Astrocyte of the spinal cord (primary cell): ENCODE data around the gene SH3BP1.

Experiments used
- DNase-seq: peaks from one replicate; pipeline ENCODE4 v3.0.0; 2011; ENCODE audit warnings: low read depth, low spot score
- H3K4me3 ChIP-seq: 2 replicates; pipeline ENCODE4 v1.5.1; 2011; ENCODE audit warnings: low read depth, mild to moderate bottlenecking, low read length, moderate library complexity
- in situ Hi-C: cut with HindIII; loops from 2 replicates; pipeline ENCODE4 v1.10.0; 2017; ENCODE audit warnings: low sequenced_read_pairs
- TF ChIP-seq, protein P1 (sequence below): IDR thresholded peaks from 2 replicates; pipeline ENCODE4 v1.5.1; 2012; ENCODE audit warnings: low read depth, mild to moderate bottlenecking, low read length, inconsistent platforms

SH3BP1 gene

DNA sequence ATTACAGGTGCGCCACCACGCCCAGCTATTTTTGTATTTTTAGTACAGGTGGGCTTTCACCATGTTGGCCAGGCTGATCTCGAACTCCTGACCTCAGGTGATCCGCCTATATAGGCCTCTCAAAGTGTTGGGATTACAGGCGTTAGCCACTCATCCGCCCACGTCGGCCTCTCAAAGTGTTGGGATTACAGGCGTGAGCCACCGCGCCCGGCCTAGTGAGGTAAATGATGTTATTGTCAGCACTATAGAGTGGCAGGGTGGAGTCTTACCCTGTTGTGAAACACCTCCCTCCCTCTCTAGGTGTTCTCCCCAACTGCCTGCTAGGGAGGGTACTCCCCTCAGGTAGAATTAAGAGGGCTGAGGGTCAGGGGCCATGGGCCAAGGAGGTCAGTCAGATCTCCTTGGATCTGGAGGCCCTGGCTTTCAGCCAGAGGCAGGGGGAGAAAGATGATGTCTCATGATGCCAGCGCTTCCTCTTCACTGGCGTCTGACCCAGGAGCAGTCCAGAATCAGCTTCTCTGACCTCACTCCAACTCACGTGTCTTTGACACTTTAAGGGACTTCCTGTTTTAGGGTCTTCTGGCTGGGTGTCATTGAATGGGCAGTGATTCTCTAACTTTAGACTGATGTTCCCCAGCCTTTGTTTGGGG, 28.9 kb upstream of the SH3BP1 start:
- DNase-seq: no peak
- TF ChIP-seq, protein P1, sequence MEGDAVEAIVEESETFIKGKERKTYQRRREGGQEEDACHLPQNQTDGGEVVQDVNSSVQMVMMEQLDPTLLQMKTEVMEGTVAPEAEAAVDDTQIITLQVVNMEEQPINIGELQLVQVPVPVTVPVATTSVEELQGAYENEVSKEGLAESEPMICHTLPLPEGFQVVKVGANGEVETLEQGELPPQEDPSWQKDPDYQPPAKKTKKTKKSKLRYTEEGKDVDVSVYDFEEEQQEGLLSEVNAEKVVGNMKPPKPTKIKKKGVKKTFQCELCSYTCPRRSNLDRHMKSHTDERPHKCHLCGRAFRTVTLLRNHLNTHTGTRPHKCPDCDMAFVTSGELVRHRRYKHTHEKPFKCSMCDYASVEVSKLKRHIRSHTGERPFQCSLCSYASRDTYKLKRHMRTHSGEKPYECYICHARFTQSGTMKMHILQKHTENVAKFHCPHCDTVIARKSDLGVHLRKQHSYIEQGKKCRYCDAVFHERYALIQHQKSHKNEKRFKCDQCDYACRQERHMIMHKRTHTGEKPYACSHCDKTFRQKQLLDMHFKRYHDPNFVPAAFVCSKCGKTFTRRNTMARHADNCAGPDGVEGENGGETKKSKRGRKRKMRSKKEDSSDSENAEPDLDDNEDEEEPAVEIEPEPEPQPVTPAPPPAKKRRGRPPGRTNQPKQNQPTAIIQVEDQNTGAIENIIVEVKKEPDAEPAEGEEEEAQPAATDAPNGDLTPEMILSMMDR: no peak
- no peak overlapping the region for H3K4me3 ChIP-seq
- in situ Hi-C loops: no loop called here

DNA sequence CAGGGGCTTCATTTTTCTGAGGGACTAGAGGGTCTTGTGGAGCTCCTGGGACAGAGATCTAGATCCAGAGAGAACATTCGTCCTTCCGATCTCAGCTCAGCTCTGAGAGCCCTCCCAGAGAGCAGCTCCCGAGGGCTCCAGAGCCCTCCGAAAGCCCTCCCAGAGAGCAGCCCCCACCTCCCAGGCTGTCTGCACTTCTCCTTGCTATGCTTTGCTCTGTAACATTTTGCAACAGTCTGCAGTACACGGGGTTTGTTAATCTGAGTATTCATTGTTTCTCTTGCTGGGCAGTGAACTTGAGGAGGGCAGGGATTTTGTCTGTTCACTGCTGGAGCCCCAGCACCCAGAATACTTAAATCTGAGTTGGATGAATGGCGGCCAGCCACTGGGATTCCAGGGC, 28.3 kb upstream of the SH3BP1 start:
- TF ChIP-seq, protein P1: no peak
- in situ Hi-C loops: no loop called here
- DNase-seq: no peak
- no peak overlapping the region for H3K4me3 ChIP-seq

DNA sequence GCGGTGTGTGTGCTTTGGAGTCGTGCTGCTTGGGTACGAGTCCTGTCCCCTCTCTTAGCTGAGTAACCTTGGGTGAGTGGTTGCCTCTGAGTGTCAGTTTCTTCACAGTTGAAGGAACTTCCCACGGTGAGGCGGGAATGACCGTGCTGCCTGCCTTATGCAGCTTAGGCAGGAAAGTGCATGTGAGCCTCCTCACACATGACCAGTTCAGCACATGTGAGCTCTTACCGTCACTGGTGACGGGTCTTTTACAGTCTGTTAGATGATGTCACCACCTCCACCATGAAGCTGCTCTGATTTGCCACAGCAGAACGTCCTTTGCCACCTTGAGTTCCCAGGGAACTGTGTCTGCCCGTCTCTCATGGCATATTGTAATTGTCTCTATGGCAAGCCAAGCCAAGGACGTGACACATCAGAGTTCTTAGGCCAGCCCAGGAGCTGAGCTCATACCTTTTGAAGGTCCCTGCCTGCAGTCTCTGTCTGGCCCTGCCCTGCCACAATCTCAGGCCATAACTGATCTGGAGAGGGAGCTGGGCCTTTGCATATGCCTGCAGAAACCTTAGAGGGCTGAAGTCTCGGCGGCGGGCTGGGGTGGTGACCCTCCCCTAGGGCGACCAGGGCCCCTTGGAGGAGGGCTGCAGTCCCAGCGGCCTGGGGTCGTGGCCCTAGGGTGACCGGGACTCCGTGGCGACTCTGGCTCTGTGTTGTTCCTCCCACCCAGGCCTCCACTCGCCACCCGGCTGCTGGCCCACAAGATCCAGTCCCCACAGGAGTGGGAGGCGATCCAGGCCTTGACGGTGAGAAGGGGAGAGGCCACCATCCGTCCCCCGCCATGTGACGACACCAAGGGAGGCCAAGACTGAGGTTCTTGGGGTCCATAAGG, 23.0 kb upstream of the SH3BP1 start:
- in situ Hi-C loops: no loop called here
- DNase-seq: no peak
- TF ChIP-seq, protein P1: no peak
- no peak overlapping the region for H3K4me3 ChIP-seq

DNA sequence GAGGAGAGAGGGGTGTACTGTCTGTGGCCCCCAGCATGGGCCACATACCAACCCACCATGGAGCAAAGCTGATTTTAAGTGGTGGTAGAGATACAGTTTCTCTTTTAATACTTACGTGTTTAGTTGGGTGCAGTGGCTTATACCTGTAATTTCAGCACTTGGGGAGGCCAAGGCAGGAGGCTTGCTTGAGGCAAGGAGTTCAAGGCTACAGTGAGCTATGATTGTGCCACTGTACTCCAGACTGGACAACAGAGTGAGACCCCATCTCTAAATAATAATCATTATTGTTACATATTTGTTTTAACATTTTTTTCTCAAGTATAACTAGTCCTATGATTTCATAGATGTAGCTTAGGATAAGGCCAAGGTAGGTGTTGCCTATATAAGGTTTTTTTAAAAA, 22.0 kb upstream of the SH3BP1 start:
- H3K4me3 ChIP-seq: no peak overlapping the region
- no peak for DNase-seq
- TF ChIP-seq, protein P1: no peak
- in situ Hi-C loops: no loop called here

DNA sequence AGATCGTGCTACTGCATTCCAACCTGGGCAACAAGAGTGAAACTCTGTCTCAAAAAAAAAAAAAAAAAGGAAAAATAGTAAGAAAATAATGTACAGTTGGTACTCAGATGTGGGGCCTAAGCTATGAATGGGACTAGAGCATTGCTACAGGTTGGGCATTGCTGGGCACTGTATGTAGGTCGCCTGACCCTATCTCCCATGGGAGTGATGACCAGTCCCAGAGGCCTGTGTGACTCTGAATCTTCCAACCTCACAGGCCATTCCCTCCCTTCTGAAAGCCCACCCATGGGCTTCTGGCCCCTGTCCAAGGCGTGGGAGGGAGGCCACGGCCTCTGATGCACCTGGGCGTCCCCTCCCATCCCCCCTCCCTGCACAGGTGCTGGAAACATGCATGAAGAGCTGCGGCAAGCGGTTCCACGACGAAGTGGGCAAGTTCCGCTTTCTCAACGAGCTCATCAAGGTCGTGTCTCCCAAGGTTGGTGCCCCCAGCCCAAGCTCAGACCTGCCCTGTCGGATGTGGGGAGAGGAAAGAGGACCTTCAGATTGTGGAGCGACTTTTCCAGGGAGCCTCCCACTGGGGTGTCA, 21.3 kb upstream of the SH3BP1 start:
- DNase-seq: no peak
- TF ChIP-seq, protein P1: no peak
- in situ Hi-C loops: no loop called here
- H3K4me3 ChIP-seq: no peak overlapping the region

DNA sequence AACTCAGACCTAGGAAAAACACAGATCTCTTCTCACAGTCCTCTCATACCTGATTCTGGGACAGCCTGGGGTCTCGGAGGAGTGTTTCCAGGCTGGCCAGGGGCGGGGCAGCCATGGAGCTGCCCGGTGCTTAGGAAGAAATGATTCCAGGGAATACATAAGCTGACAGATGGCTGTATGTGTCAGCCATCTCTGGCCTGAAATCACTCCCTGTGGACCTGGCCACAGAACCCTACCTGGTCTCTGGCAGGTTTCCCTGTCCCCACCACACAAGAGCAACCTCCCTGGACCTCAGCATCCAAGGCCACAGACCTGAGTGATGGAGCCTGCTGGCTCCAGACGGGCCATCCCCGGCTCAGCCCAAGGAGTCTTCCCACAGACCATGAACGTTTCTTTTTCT, 20.8 kb upstream of the SH3BP1 start:
- H3K4me3 ChIP-seq: no peak overlapping the region
- TF ChIP-seq, protein P1: no peak
- in situ Hi-C loops: no loop called here
- DNase-seq: no peak
